Omental fat pad (tissue), 4 donors: ENCODE results near the gene PIWIL4. TPM values are rescaled to one million over a fixed set of nuclear protein-coding genes. Genes with fewer than 3 reads are reported as not detected.
A peak's percentile ranks its signal among the peaks of the same experiment; 100 is the strongest.
"Not testable (repeated sequence)": the region's sequence is repeated elsewhere in the genome, so short reads cannot be mapped to it uniquely, and the experiment has no call there.

ENCODE experiments used
- ATAC-seq: fragments of 150-250 bp; one replicate; pipeline ENCODE4 v1.9.1; 2016; ENCODE audit warnings: mild to moderate bottlenecking, moderate library complexity; ENCODE audit not compliant: low FRiP score
- DNase-seq: peaks from one replicate; pipeline ENCODE4 v3.0.0-alpha.2; 2019; ENCODE audit warnings: low spot score
- total RNA-seq, 4 donors: library from RNA; depleted of rRNA; stranded (reverse); fragments of >200 nt; gene quantifications; one replicate each; pipeline ENCODE4 v1.1.0, GENCODE V29; 2016
- TF ChIP-seq, protein P1 (sequence below), 3 donors: fragments of 450-650 bp; IDR thresholded peaks; one replicate each; pipeline ENCODE4 v1.5.1; 2016 to 2017; ENCODE audit warnings: antibody characterized with exemption in 3 of 3, mild to moderate bottlenecking in 3 of 3, moderate library complexity in 2 of 3

PIWIL4 gene
- total RNA-seq, 4 donors from 2014 or later, result 2.3 to 6.0 (median 2.7) TPM

DNA sequence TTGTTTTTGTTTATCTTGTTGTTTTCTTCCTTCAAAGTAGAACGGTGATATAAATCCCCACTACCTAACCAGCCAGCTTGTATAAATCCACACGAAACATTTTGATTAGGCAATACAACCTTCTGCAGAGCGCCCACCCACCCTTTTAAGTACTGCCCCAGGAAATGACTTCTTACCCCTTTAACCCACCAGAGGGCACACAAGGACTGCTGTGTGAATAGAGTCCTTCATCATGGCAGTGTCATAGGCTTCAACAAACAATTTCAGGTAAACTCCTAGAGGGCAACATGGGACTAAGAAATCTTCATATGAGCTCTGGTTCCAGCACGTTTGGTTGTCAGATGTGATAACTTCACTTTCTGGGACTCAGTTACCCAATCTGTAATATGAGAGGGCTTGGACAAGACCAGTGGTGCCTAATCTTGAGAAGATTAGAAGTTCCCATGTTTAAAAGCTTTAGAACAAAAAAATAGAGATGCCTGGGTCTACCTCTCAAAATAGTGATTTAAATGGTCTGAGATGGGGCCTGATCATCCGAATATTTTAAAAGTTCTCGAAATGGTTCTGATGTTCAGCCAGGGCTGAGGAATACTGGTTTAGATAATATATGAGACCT, 56.1 kb downstream of the PIWIL4 start:
- TF ChIP-seq, protein P1, sequence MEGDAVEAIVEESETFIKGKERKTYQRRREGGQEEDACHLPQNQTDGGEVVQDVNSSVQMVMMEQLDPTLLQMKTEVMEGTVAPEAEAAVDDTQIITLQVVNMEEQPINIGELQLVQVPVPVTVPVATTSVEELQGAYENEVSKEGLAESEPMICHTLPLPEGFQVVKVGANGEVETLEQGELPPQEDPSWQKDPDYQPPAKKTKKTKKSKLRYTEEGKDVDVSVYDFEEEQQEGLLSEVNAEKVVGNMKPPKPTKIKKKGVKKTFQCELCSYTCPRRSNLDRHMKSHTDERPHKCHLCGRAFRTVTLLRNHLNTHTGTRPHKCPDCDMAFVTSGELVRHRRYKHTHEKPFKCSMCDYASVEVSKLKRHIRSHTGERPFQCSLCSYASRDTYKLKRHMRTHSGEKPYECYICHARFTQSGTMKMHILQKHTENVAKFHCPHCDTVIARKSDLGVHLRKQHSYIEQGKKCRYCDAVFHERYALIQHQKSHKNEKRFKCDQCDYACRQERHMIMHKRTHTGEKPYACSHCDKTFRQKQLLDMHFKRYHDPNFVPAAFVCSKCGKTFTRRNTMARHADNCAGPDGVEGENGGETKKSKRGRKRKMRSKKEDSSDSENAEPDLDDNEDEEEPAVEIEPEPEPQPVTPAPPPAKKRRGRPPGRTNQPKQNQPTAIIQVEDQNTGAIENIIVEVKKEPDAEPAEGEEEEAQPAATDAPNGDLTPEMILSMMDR (IDR thresholded peaks at IDR 0.05), result no peak
- ATAC-seq, result peak; percentile 85
- no peak for DNase-seq

DNA sequence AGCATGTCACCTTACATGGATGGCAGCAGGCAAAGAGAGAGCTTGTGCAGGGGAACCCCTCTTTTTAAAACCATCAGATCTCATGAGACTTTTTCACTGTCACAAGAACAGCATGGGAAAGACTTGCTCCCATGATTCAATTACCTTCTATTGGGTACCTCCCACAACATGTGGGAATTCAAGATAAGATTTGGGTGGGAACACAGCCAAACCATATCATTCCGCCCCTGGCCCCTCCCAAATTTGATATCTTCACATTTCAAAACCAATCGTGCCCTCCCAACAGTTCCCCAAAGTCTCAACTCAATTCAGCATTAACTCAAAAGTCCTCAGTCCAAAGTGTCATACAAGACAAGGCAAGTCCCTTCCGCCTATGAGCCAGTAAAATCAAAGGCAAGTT, 58.3 kb downstream of the PIWIL4 start:
- not testable (repeated sequence) for DNase-seq, ATAC-seq

DNA sequence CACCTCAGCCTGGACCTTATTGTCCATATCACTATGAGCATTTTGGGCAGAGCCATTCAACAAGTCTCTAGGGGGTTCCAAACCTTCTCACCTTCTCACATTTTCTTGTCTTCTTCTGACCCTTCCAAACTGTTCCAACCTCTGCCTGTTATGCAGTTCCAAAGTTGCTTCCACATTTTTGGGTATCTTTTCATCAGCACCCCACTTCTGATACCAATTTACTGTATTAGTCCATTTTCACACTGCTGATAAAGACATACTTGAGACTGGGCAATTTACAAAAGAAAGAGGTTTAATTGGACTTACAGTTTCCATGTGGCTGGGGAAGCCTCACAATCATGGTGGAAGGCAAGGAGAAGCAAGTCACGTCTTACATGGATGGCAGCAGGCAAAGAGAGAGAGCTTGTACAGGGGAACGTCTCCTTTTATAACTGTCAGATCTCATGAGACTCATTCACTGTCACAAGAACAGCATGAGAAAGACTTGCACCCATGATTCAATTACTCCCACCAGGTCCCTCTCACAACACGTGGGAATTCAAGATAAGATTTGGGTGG, 59.9 kb downstream of the PIWIL4 start:
- DNase-seq, ATAC-seq: not testable (repeated sequence)

DNA sequence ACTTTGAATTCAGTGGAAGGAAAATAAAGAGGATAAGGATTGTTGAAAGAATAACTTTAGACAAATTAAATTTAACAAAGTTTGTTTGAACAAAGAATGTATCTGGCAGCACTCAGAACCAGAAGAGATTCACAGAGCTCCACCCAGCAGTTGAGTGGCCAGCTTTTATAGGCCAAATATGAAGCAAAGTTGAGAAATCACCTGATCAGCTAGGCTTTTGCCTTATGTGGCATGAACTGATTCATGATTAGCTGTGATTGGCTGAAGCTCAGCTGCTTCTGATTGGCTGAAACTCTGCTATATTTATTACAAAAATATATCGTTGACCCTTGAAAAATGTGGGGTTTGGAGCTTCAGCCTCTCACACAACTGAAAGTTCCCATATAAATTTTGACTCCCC, 62.6 kb downstream of the PIWIL4 start:
- TF ChIP-seq, protein P1 (IDR thresholded peaks at IDR 0.05), result no peak

DNA sequence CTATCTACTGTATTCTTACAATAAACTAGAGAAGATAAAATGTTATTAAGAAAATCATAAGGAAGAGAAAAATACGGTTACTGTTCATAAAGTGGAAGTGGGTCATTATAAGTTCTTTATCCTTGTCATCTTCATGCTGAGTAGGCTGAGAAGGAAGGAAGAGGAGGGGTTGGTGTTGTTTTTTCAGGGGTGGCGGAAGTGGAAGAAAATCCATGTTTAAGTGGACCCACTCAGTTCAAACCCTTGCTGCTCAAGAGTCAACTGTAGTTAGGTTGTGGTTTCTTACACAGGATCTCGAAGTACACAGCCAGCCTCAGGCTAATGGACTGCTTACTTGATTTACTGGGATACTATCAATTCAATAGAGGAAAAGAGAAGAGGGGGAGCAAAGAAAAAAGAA, 63.1 kb downstream of the PIWIL4 start:
- TF ChIP-seq, protein P1 (IDR thresholded peaks at IDR 0.05), result no peak
- no peak for DNase-seq
- no peak for ATAC-seq

More for the DNA sequence above, 62.6 kb downstream of the PIWIL4 start:
- DNase-seq, result no peak
- ATAC-seq, result no peak

DNA sequence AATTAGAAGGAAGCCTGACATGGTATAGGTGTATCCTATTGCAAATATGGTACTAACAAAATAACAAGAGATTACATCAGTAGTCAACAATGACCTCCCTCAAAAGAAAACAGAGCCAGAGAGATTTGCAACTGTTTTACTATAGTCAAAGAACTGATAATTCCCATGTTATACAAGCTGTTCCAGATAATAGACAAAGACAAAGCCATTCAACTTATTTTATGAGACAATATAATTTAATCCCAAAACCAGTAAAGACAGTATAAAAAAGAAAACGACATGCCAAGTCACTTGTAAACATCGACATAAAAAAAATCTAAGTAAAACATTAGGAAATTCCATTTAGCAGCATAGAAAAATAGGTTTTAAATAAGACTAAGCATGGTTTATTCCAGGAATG, 65.2 kb downstream of the PIWIL4 start:
- TF ChIP-seq, protein P1 (IDR thresholded peaks at IDR 0.05), result no peak
- DNase-seq, result no peak

DNA sequence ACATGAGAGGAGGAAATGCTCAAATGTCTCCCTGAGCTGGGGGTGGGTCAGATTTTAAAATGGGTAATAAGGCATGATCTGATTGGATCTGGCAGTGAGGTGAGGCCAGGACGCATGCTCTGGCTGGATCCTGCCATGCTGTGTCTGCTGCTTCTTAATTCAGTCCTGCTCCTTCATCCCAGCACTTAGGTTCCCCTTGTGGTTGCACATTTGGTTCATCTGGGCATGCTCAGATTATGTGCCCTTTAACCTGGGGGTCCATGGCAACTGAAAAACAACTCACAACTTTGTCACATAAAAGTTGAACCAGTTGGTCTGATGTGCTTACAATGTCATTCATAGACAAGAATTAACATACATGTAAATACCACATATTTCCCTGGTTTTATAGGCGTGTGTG, 67.9 kb downstream of the PIWIL4 start:
- ATAC-seq (no peak), DNase-seq (no peak)
- TF ChIP-seq, protein P1 (IDR thresholded peaks at IDR 0.05), result no peak

More for the DNA sequence above, 65.2 kb downstream of the PIWIL4 start:
- ATAC-seq, result no peak

DNA sequence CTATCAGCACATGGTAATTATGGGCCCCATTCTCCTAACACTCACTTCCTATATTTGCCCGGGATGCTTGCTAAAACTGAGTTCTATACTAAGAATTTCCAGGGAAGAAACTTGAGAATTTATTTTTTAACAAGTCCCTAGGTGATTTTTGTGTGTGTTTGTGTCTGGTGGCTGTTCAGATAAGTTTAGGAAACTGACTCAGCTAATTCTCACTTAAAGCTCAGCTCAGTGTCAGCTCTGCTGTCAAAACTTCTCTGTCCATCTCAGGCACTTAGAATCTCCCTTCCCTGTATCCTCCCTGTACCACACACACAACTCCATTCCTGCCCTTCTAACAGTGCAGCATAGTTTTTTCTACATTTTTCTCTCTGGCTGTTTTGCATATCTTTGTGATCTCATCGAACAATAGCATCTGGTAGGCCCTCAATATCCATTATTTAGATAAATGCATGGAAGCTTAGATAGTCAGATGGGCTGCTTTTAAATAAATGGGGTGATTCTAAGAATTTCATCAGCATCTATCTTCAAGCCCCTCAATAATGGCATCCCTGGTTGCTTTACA, 69.3 kb downstream of the PIWIL4 start:
- TF ChIP-seq, protein P1 (IDR thresholded peaks at IDR 0.05), result no peak
- DNase-seq, result no peak
- no peak for ATAC-seq
